GM23338 (cell line): ENCODE data around the gene PDE7B.

ENCODE experiments used
- CREB1 ChIP-seq: fragments of 250-450 bp; sonication (Bioruptor Pico); IDR thresholded peaks from 2 replicates; pipeline ENCODE4 v1.5.0; 2020; ENCODE audit warnings: low read depth, mild to moderate bottlenecking, moderate library complexity
- EZH2 ChIP-seq: fragments of 200-600 bp; sonication (generic); IDR thresholded peaks from one replicate; pipeline ENCODE4 v1.8.0; 2017; ENCODE audit warnings: antibody characterized with exemption, mild to moderate bottlenecking, low read depth; ENCODE audit not compliant: unreplicated experiment
- EZH2phosphoT487 ChIP-seq: fragments of 200-600 bp; sonication (generic); IDR thresholded peaks from one replicate; pipeline ENCODE4 v1.8.1; 2018; ENCODE audit warnings: antibody characterized with exemption; ENCODE audit not compliant: unreplicated experiment
- JUNB ChIP-seq: IDR thresholded peaks from one replicate; pipeline ENCODE4 v1.6.1; 2016; ENCODE audit warnings: antibody characterized with exemption; ENCODE audit not compliant: unreplicated experiment
- NANOG ChIP-seq: IDR thresholded peaks from 2 replicates; pipeline ENCODE4 v1.6.1; 2016; ENCODE audit warnings: antibody characterized with exemption, borderline replicate concordance
- POLR2AphosphoS5 ChIP-seq: IDR thresholded peaks from 2 replicates; pipeline ENCODE4 v1.6.1; 2016; ENCODE audit warnings: antibody characterized with exemption, low read depth
- REST ChIP-seq: IDR thresholded peaks from one replicate; pipeline ENCODE4 v1.6.1; 2018; ENCODE audit warnings: antibody characterized with exemption; ENCODE audit not compliant: unreplicated experiment
- STAT1 ChIP-seq: IDR thresholded peaks from one replicate; pipeline ENCODE4 v1.6.1; 2016; ENCODE audit warnings: antibody characterized with exemption; ENCODE audit not compliant: unreplicated experiment
- ZNF331 ChIP-seq: fragments of 250-450 bp; sonication (Bioruptor Pico); IDR thresholded peaks from 2 replicates; pipeline ENCODE4 v1.5.0; 2020; ENCODE audit warnings: low read depth, mild to moderate bottlenecking, moderate library complexity
- TF ChIP-seq, protein P1 (sequence below), 2 experiments: fragments of 200-600 bp in 1 of 2; sonication (generic) in 1 of 2; conservative IDR thresholded peaks; 2 replicates each; pipeline versions ENCODE4 v1.5.1 to v1.6.1; 2016 to 2017; ENCODE audit warnings: antibody characterized with exemption in 2 of 2, low read depth in 2 of 2, mild to moderate bottlenecking in 2 of 2, moderate library complexity in 1 of 2
- TF ChIP-seq, protein P2 (sequence below): IDR thresholded peaks from 2 replicates; pipeline ENCODE4 v1.6.1; 2016; ENCODE audit warnings: antibody characterized with exemption

DNA sequence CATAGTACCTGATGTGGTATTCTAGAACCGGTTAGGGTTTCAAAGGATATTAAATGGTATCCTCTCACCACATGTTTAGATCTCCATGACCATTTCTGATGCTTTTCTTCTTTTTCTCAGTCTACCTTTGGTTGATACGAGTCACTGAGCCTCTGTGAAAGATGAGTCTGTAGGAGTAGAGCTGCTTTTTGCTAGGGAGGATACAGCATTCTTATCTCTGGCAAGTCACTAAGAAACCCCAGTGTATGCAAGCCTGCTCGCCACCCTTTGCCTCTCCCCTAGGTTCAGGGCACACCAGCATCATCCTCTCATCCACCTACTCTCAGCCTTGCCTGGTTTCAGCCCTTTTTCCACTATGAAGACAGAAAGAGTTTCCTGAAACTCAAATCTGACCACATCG is 308.7 kb downstream of the PDE7B start:
- TF ChIP-seq, protein P1, sequence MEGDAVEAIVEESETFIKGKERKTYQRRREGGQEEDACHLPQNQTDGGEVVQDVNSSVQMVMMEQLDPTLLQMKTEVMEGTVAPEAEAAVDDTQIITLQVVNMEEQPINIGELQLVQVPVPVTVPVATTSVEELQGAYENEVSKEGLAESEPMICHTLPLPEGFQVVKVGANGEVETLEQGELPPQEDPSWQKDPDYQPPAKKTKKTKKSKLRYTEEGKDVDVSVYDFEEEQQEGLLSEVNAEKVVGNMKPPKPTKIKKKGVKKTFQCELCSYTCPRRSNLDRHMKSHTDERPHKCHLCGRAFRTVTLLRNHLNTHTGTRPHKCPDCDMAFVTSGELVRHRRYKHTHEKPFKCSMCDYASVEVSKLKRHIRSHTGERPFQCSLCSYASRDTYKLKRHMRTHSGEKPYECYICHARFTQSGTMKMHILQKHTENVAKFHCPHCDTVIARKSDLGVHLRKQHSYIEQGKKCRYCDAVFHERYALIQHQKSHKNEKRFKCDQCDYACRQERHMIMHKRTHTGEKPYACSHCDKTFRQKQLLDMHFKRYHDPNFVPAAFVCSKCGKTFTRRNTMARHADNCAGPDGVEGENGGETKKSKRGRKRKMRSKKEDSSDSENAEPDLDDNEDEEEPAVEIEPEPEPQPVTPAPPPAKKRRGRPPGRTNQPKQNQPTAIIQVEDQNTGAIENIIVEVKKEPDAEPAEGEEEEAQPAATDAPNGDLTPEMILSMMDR (conservative IDR thresholded peaks at IDR 0.05; ENCODE audit: low read depth in 2 of 2): no peak
- TF ChIP-seq POLR2AphosphoS5: no peak
- TF ChIP-seq REST: no peak
- TF ChIP-seq JUNB: no peak
- no peak for TF ChIP-seq CREB1 (CRISPR knock-in tag)
- TF ChIP-seq NANOG: no peak
- TF ChIP-seq STAT1: no peak
- TF ChIP-seq EZH2phosphoT487: no peak
- TF ChIP-seq, protein P2, sequence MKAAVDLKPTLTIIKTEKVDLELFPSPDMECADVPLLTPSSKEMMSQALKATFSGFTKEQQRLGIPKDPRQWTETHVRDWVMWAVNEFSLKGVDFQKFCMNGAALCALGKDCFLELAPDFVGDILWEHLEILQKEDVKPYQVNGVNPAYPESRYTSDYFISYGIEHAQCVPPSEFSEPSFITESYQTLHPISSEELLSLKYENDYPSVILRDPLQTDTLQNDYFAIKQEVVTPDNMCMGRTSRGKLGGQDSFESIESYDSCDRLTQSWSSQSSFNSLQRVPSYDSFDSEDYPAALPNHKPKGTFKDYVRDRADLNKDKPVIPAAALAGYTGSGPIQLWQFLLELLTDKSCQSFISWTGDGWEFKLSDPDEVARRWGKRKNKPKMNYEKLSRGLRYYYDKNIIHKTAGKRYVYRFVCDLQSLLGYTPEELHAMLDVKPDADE: no peak
- no peak for TF ChIP-seq EZH2
- no peak for TF ChIP-seq ZNF331 (CRISPR knock-in tag)
